HFFc6 (cell line): Measurements from ENCODE around the gene TMEM187. TPM values are rescaled to one million over a fixed set of nuclear protein-coding genes. Genes with fewer than 3 reads are reported as not detected.

Experiments
- DNase-seq: peaks from one replicate; pipeline ENCODE4 v3.0.0-alpha.2; 2018
- H3K27ac Mint-ChIP-seq: 2 replicates; pipeline ENCODE4 v1.8.0; 2020; ENCODE audit warnings: mild to moderate bottlenecking, mixed read lengths
- H3K27me3 Mint-ChIP-seq: 2 replicates; pipeline ENCODE4 v1.8.0; 2021; ENCODE audit warnings: mild to moderate bottlenecking, moderate library complexity, mixed read lengths; ENCODE audit not compliant: insufficient read depth
- H3K36me3 Mint-ChIP-seq: 2 replicates; pipeline ENCODE4 v1.8.0; 2021; ENCODE audit warnings: low read depth, mixed read lengths
- H3K4me1 Mint-ChIP-seq: 2 replicates; pipeline ENCODE4 v1.8.0; 2020; ENCODE audit warnings: low read depth, mixed read lengths
- H3K4me3 Mint-ChIP-seq: 2 replicates; pipeline ENCODE4 v1.8.0; 2020; ENCODE audit warnings: mild to moderate bottlenecking, moderate library complexity, mixed read lengths
- H3K9me3 Mint-ChIP-seq: 2 replicates; pipeline ENCODE4 v1.8.0; 2020; ENCODE audit warnings: mild to moderate bottlenecking, mixed read lengths
- total RNA-seq, 6 experiments: library from RNA; stranded (reverse); fragmentation: NEBNext Ultra II Directional; extraction: Animal tissue kit (Norgen Biotek cat#: 25700); gene quantifications; 2 replicates in 1 of 6; 3 replicates in 5 of 6; pipeline ENCODE4 v1.2.3, GENCODE V29; 2021
- TF ChIP-seq, protein P1 (sequence below): fragments of 200-600 bp; sonication (generic); IDR thresholded peaks from 2 replicates; pipeline ENCODE4 v1.5.0; 2021; ENCODE audit warnings: antibody characterized with exemption, mild to moderate bottlenecking

TMEM187 gene
- total RNA-seq, 6 experiments from 2014 or later = 3.1 to 8.0 (median 5.7) TPM

DNA sequence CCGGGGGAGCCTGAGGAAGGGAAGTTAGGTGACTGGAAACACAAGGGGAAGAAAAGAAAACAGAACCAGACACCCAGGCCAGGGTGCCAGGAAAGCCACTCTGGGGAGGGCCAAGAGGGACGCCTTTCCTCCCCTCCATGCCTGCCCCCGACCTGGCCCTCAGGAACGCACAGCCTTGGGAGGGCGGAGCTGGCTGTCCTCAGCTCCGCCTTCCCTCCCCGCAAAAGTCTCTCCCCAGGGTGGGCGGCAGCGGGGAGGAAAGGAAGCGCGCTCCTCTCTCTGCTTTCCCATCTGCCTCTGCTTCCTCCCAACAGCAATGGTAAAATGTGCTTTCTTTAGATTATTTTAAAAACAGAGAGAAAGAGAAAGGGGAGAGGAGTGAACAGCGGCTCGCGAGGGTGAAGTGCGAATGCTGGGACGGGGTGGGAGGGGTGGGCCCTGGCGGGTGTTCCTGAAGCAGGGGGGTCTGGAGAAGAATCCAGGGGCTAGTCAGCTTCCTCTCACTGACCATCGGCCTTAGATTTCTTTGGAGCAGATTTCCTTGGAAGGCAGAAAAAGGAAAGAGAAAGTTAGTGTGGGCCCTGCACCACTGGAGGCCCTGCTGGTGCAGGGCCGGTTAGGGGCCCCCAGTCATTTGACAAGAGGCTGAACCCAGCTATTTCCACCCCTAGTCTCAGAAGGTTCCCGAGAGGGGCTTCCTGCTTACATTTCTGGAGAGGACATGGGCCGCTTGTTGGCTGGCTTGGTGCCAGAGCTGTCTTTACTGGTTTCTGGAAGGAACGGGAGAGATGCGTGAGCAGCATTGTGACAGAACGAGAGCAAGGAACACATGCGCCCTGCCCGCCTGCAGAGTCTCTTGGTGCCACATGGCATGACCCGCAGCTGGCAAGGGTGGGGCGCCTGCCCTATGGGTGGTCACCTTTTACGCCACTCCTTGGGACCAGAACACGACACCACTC, 23.4 kb upstream of the TMEM187 start:
- 0 out of 2 replicates have a peak, but pooled peaks cover 5% of the 10 kb centered on the region for H3K4me1 Mint-ChIP-seq
- no peaks in the 10 kb centered on the region for H3K9me3 Mint-ChIP-seq
- no peak overlapping the region for H3K27ac Mint-ChIP-seq
- TF ChIP-seq, protein P1, sequence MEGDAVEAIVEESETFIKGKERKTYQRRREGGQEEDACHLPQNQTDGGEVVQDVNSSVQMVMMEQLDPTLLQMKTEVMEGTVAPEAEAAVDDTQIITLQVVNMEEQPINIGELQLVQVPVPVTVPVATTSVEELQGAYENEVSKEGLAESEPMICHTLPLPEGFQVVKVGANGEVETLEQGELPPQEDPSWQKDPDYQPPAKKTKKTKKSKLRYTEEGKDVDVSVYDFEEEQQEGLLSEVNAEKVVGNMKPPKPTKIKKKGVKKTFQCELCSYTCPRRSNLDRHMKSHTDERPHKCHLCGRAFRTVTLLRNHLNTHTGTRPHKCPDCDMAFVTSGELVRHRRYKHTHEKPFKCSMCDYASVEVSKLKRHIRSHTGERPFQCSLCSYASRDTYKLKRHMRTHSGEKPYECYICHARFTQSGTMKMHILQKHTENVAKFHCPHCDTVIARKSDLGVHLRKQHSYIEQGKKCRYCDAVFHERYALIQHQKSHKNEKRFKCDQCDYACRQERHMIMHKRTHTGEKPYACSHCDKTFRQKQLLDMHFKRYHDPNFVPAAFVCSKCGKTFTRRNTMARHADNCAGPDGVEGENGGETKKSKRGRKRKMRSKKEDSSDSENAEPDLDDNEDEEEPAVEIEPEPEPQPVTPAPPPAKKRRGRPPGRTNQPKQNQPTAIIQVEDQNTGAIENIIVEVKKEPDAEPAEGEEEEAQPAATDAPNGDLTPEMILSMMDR = no peak
- no peak for DNase-seq
- H3K27me3 Mint-ChIP-seq = peaks cover 2% of the 10 kb centered on the region
- no peak overlapping the region for H3K4me3 Mint-ChIP-seq
- peaks cover 5% of the 10 kb centered on the region for H3K36me3 Mint-ChIP-seq

DNA sequence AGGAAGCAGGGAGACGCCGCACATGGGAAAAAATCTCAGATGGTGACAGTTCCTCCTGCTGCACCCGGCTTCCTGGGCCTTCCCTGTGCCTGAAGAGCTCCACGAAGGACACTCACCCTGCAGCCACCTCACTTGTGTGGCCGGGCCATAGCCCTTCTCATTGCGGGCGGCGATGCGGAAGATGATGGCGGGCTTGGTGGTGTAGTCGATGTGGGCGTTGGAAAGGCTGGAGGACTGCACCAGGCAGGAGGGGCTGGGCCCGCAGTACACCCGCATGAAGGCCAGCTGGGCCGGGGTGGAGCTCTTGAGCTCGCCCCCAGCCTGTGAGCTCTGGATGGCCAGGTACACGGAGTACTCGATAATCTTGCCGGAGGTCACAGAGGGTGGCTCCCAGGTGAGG, 22.4 kb upstream of the TMEM187 start:
- peaks cover 5% of the 10 kb centered on the region for H3K36me3 Mint-ChIP-seq
- H3K4me1 Mint-ChIP-seq = 0 out of 2 replicates have a peak, but pooled peaks cover 5% of the 10 kb centered on the region
- DNase-seq = no peak
- no peak overlapping the region for H3K4me3 Mint-ChIP-seq
- H3K27ac Mint-ChIP-seq = no peak overlapping the region
- TF ChIP-seq, protein P1 = no peak
- H3K27me3 Mint-ChIP-seq = peaks cover 6% of the 10 kb centered on the region
- H3K9me3 Mint-ChIP-seq = no peaks in the 10 kb centered on the region

DNA sequence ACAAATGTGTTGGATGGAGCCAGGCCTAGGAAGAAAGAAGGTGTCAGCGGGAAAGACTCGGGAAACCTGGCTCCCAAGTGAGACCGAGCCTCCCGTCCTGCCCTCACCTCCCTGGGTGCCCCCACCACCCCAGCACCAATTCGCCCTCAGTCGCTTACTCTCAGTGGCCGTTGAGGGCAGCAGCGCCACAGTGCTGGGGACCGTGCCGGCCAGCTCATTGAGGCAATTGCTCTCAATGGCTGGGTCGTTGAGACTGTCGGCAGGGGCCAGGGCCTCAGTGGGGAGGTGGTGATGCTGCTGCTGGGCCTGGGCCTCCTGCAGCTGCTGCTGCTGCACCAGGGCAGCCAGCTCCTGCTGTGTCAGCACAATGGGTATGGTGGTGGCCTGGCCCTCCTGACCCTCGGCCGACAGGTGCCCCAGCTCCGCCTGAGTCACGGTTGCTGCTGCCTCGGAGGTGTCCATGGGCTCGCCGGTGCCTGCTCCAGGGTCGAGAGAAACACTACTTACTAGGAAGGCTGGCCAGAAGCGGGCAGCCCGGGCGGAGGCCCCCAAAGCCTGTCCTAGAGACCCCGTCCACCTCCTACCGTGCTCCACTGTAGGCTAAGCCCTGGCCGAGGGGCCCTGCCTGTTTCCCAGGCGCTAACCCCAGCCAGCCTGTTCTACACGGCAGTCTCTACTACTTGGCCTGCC, 20.7 kb upstream of the TMEM187 start:
- no peak for DNase-seq
- Mint-ChIP-seq H3K9me3 (no peaks in the 10 kb centered on the region), H3K4me3 (no peak overlapping the region), H3K36me3 (peaks cover 5% of the 10 kb centered on the region), H3K27me3 (peaks cover 6% of the 10 kb centered on the region), H3K4me1 (0 out of 2 replicates have a peak, but pooled peaks cover 5% of the 10 kb centered on the region), H3K27ac (no peak overlapping the region)
- TF ChIP-seq, protein P1 = no peak

DNA sequence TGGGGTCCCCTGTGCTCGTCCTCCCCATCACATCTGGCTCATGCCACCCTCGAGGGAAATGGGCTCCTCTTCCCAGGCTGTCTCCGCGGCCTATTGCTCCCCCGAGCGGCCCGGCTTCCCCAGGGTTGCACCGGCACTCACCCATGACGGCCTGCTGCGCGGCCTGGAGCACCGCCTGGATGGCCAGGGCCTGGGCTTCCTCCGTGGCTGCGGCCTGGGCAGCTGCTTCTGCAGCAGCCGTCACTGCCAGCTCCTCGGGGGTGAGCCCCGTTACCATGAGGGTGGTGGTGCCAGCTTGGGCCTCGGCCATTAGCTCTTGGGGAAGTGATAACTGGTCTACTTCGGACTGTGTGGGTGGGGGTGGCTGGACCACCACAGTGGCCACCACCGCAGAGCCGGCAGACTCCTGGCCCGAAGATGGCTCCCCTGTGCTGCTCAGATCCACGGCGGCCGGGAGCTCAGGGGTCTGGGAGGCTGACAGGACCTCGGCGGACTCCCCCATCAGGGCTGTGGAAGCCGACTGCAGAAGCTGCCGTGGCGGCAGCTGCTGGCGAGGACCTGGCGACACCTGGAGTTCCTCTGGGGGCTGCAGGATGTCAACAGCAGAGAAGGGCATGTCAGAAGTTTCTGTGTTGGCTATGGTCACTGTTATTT, 20.1 kb upstream of the TMEM187 start:
- Mint-ChIP-seq H3K27me3 (peaks cover 6% of the 10 kb centered on the region), H3K36me3 (peaks cover 2% of the 10 kb centered on the region), H3K9me3 (no peaks in the 10 kb centered on the region), H3K4me1 (0 out of 2 replicates have a peak, but pooled peaks cover 2% of the 10 kb centered on the region), H3K4me3 (no peak overlapping the region), H3K27ac (no peak overlapping the region)
- TF ChIP-seq, protein P1 = no peak
- no peak for DNase-seq

DNA sequence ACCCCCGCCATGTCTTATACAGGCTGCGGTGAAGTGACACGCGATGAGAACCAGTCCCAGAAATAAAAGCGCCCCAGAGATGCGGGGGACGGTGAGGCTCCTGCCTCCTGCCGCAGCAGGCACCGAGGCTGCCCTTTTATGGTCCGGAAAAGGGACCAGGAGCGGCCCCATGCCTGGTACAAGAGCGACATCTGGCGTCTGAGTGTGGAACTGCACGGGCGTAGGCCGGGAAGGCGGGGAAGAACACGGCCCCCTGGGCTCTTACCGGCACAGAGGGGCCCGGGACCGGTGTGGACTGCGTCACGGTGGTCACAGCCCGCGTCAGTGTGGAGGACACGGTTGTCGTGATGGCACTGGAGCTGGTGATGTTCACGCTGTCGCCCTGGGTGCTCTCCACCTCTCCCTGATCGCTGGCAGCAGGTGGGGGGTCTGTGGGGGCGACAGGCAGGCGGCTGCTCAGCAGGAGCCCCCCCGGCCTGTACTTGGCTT, 19.2 kb upstream of the TMEM187 start:
- Mint-ChIP-seq H3K9me3 (no peaks in the 10 kb centered on the region), H3K4me3 (no peak overlapping the region), H3K27me3 (peaks cover 8% of the 10 kb centered on the region), H3K4me1 (no peaks in the 10 kb centered on the region), H3K36me3 (no peaks in the 10 kb centered on the region; the same call in 1 of the 2 replicates), H3K27ac (peak overlapping the region; percentile 40; the same call in 1 of the 2 replicates)
- peak; percentile 17 for DNase-seq
- TF ChIP-seq, protein P1 = peak; percentile 92
